NCI-H1105 treated with DMSO at 0.1 percent for 48 hours (cell line): Measurements from ENCODE around the gene ACSL4.
"Not testable (repeated sequence)": the region's sequence is repeated elsewhere in the genome, so short reads cannot be mapped to it uniquely, and the experiment has no call there.

Experiments
- DNase-seq: peaks from one replicate; lab custom pipeline; 2025; lab: John Stamatoyannopoulos, UW

The ACSL4 gene

DNA sequence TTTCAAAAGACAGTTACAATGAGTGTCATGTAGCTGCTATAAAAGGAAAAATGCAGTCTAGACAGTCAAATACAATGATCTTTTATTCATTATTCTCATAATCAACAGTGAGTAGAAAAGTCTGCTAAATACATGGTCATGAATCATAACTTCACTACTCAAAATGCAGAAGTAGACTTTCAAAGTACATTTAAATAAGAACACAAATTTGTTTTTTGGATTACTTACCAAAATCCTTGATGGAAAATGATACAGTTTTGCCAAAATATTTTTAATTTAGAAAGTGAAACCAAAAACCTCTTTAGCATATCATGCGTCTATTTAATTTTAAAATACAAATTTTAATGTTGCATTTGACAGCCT, 4.9 kb downstream of the ACSL4 start:
- DNase-seq, result no peak

DNA sequence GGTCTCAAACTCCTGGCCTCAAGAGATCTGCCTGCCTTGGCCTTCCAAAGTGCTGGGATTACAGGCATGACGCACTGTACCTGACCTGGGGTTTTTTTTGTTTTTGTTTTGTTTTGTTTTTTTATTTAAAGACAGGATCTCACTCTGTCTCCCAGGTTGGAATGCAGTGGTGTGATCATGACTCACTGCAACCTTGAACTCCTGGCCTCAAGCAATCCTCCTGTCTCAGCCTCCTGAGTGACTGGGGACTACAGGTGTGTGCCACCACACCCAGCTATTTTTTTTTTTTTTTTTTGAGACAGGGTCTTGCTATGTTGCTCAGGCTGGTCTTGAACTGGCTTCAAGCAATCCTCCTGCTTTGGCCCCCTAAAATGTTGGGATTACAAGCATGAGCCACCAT, 8.1 kb downstream of the ACSL4 start:
- not testable (repeated sequence) for DNase-seq

DNA sequence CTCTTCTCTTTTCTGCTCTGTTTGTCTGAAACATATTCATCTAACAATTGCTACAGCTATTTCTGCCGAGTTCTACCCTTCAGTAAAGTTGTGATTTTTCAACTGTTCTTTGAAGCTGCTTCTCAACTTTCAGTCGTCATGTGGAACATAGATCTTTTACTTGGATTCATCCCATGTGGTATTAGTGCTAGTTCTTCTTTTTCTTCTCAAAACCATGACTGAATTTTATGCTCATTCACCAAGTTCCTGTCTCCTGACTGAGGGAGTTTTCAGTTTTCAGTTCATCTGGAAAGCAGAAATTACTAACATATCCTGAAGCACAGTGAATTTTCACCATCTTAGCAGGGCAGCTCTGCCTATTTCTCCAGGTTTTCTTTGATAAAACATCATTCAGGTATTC, 12.1 kb downstream of the ACSL4 start:
- DNase-seq, result no peak

DNA sequence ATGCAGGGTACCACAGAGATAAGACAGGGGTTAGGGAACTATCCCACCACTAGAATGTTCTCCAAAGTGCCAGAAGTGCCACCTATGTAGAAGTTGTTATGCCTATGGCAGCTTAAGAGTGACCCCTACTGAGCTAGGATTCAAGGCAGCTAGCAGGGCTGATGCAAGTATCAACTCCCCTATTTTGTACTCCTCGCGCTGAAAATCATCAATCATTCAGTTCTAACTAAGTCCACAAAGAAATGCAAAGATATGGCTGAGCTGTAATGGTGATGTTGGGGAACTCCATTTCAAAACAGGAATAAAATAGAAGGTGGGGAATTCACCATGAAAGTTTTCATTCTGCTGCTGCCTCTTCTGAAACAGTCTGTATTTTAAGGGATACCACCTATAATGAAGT, 13.8 kb downstream of the ACSL4 start:
- DNase-seq, result no peak

DNA sequence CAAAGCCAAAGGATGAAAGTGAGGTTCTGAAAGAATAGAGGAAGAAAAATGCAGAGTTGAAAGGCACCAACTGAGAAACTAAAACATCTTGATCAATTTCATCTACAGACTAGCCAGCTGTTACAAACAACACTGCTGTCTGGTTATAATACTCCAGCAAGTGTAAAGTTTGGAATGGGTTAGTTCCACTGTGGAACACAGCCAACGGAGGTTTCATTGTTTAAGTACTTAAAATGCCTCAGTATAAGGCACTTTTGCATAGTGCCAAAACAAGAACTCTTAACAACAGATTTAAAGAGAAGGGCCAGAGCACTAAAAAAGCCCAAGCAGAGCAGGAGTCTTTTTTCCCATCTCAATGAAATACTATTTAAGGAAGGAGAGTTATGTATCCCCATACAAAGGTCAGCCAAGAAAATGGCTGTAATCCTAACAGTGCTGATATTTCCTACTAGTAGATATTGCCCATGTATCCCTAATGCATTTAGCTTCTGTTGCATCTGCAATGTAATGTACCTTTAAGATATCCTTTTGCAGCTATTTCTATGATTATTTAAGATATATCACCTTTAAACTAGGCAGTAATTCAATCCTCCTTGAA, 16.5 kb downstream of the ACSL4 start:
- peak; percentile 1 for DNase-seq

DNA sequence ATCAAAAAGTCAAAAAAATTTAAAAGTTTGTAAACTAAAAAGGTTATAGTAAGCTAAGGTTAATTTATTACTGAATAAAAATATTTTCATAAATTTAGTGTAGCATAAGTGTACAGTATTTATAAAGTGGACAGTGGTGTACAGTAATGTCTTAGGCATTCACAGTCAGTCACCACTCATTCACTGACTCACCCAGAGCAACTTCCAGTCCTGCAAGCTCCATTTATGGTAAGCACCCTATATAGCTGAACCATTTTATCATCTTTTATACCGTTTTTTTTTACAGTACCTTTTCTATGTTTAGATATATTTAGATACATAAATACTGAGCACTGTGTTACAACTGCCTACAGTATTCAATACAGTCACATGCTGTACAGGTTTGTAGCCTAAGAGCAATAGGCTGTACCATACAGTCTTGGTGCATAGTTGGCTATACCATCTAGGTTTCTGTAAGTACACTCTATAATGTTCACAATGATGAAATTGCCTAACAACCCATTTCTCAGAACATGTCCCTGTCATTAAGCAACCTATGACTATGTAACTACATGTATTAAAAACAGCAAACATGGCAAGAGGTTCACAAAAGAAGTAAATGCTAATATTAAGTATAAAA, 18.6 kb downstream of the ACSL4 start:
- DNase-seq, result no peak

DNA sequence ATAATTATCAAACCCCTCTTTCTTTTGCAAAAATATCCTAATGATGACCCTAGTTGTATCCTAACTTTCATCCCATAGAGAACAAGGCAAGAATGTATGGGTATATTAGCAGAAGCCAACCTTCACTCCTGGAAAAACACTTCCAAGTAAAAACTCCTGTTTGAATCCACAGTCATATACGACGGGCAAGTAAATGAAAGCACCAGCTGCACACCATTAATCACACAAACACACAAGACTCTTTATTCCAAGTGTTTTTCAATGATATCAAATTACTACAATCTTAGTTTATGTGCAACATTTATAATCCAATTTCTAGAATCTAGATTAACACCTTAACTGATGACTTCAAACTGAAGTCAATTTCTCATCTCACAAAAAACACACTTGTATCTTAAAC, 22.9 kb downstream of the ACSL4 start:
- no peak for DNase-seq

DNA sequence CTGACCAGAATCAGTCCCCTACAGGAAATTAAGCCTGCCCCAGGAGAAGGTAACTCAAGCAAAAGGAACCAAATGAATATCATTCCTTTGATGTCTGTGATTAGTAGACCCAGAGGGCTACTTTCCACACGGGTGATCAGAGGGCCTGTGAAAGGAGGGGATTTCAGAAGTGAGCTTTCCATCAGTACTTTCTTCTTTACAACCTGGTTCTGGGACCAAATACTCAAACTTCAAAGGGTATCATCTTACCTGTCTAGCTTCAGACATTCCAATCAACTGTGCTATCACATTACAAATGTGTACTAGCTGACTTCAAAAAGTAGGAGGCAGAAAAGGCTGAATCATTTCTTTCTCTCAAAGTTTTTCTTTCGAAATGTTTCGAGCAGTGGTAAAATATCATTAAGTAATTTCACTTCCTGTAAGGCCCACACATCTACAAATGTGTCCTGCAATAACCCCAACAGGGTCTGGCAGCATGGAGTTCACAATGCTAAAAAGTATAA, 23.9 kb downstream of the ACSL4 start:
- no peak for DNase-seq

DNA sequence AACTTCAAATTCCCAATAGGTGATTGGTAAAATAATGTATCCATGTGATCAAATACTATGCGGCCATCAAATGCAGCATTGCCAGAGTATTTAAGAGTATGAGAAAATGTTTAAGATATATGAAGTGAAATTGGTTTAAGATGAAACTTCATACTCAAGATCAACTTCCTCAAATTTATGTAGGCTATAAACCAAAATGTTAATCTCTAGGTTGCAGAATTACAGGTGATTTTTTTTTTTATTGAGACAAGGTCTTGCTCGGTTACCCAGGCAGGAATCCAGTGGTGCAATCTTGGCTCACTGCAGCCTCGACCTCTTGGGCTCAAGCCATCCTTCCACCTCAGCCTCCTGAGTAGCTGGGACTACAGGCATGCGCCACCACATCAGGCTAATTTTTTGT, 25.3 kb downstream of the ACSL4 start:
- no peak for DNase-seq

DNA sequence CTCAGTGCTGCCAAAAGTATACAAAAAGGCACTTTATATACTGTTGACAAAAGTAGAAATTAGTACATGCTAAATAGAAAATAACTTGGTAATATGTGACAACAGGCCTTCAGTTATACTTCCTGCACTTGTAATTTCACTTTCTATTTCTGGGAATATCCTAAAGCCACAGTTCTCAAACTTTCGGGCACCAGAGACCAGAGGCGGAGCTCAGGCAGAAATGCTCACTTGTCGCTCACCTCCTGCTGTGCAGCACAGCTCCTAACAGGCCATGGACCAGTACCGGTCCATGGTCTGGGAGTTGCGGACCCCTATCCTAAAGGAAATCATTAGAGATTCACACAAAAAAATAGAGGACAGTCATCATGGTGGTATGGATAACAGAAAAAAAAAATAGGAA, 25.7 kb downstream of the ACSL4 start:
- no peak for DNase-seq

DNA sequence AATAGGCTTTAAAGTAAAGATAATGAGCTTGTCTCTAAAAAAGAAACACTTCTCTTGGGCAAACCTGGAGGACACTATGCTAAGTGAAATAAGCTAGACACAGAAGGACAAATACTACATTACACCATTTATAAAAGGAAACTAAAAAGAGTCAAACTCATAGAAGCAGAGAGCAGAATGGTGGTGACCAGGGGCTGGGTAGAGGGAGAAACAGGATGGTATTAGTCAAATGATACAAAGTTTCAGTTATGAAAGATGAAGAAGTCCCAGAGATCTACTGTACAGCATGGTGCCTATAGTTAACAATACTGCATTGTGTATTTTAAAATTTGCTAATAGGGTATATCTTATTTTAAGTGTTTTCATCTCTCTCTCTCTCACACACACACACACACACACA, 28.5 kb downstream of the ACSL4 start:
- no peak for DNase-seq

DNA sequence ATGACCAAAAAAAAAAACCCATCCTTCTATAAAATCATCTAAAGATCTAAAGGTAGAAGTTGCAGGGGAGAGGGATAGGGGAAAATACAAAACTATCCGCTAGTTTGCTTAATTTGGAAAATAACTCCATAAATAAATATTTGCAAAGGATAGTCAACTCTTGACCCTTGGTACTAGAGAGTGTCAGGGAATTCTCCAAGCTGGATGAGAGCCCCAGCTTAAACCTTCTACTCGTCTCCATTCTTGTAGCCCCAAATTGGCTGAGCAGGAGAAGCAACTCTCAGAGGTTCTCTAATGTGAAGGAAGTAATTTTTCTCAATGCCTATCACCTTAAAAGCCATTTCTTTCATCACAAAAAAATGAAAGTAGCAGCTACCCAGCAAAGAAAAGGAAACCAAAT, 35.2 kb downstream of the ACSL4 start:
- no peak for DNase-seq

DNA sequence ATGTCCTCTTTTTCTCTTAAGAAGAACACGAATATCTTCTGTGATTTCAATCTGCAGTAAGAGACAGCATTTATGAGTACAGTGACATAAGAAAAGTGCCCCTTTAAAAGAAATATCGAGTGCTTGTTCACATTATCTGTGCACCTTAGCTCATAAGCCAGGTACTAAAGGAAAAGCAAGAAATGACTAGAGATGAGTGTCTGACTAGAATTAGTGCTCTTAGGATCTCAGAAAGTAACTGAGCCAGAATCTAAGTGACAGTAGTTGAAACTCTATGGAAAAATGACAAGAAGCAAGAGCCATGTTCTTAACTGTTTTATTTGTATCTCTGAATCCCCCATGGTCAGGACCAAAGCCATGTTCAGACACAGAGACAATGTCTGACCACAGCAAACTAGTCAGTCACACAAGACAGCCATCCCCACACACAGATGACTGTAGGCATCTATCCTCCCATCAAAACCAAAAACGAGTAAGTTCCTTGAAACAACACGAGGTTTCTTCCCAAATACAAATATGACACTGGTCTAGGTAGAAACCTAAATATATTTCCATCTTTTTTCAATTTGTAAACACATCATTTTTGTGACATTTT, 36.8 kb downstream of the ACSL4 start:
- DNase-seq, result no peak

DNA sequence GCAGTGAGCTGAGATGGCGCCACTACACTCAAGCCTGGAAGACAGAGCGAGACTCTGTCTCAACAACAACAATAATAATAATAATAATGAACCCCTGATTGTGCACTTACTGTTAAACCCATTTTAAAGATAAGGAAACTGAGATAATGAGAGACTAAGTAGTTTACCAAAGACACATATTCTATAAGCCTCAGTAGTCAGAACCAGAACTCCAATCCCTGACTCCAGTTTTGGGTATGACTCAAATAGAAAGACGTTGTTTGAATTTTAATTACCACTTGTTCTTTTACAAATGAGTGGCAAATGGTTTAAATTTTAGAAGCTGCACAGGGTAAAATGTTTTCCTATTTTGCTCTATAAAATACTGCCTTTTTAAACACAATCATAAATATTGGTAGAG, 37.4 kb downstream of the ACSL4 start:
- DNase-seq, result no peak

DNA sequence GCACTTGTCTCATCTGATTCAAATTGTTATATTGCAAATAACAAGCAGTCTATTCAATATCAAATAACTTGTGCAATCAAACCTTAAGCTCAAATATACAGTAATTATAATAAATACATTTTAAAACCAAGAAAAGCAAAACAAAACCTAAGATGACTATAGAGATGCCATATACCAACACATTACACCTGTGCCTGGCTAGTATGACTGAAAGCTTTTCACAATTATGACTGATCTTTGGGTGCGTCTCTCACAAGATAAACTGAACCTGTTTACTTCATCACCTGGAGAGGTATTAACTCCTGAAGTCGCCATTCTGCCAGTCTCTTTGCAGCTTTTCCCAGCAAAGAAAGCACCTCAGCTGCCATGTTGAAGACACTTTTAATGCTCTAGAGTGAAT, 41.3 kb downstream of the ACSL4 start:
- no peak for DNase-seq

DNA sequence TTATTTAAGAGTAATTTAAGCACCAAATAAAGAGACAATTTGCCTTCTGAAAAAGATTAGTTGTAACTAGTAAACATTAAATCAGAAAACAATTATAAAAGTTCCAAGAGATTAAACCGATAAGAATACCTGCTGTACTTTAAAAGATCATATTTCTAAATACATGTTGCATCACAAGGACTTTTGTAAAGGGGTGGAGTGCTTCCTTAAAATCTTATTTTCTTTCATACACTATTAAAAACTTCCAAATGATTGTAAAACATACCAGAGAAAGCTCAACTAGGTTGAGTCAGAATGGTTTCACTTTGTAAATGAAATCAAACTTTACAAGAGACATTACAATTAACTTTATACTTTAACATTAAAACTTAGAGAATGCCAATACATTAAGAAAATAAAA, 41.8 kb downstream of the ACSL4 start:
- DNase-seq, result no peak

DNA sequence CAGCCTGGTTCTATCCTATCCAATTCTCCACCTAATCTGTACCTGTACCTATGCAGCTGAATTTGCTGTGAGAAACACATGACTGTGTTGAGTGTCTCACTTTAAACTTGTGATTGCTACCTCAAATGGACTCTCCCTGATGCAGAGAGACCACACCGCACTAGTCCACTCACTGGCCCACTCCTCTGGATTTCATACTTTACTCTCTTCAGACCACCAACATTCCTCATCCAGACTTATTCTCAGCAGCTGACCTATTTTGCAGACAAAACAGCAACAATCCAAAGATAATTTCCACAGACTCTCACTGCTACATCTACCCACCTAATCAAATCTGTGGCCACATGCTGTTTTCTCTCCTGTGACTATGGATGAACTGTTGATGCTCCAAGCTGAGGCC, 45.2 kb downstream of the ACSL4 start:
- no peak for DNase-seq

DNA sequence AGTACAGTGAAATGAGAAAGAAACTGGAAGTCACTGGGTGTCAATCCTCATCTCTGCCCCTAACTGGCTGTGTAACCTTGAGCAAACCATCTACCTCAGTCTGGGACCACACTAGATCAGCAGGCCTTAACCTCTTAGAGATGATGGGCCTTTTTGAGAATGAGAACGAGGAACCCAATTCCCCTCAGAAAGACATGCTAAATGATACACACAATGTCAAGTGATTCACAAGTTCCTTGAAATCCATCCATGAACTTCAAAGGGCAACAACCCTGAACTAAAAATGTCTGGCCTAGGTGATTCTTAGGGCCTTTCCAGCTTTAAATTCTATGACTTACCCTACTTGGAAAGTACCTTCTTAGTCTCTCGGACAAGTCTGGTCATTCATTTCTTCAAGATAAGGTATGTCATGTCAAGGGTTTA, 47.4 kb downstream of the ACSL4 start:
- DNase-seq, result no peak

DNA sequence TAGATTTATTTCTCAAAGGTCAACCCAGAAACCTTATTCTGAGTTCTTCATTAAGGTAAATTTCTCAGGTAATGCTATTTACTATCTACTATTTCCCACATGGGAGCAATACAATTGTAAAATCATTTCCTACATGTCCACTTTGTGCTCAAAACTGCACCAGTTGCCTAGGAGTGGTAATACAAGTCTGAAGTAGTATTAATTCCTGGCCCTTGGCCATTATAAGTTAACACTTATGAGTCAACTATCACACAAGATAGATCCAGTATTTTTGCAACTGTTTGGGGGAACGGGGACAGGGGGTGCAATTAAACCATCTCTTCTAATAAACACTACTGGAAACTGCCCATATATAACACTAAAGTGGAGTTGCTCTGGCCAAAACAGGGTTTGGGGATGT, 48.9 kb downstream of the ACSL4 start:
- no peak for DNase-seq

DNA sequence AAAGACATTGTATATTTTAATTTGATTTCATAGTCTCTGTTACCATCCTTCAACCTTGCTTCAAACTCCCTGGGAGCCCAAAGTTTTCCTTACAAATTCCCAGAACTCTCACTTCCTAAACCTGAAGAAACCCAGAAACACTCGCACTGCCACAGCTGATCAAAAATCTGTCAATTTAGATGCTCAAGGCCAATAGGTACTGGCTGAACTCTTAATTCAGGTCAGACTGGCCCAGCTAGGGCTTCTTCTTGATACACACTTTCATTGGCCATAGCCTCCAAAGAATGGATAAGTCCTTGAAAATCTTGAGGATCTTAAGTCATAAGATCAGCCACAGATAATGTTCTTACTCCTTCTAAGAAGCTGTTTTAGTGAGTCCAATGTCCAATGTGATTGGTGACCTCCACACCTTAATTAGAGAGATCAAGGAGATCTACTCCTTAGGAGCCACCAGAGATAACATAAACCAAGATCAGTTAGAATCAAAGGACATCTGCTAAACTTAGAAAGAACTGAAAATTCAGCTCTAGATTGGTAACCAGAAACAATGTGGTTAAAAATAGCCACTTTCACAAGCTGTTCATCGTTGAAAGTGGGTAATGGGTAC, 51.5 kb downstream of the ACSL4 start:
- DNase-seq, result no peak

DNA sequence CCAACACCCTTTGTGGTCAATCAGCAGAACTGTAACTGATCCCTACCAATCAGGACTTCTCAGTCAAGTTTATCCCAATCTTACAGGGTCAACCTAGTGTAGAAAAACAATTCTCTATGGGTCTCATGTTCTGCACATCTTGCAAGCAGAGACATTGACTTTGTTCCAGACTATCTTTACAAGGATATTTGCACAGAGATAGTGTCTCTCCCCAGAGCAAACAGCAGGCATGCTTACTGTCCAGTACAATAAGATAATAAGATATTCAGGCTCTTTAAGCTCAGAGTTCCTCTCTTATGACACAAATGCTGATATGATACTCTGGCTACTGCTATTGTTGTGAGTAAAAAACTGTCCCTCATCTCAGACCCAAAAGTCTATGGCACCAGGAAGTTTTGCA, 53.2 kb downstream of the ACSL4 start:
- no peak for DNase-seq

DNA sequence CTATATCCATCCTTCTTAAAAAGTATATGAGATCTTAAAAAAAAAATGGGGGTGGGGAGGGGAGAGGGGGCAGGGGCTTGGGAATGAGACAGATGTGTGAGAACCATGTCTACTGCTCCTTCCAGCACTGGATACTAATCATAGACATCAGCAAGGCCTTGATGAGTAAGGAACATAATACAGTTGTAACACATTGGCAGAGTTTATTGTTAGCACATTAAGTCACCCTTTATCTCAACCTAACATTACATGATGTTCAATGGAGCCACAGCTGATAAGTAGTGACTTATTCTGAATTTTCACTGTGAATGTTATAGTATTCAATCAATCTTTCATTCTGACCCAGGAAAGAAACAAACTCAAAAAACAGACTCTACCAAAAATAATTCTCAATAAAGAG, 60.8 kb downstream of the ACSL4 start:
- DNase-seq, result no peak

DNA sequence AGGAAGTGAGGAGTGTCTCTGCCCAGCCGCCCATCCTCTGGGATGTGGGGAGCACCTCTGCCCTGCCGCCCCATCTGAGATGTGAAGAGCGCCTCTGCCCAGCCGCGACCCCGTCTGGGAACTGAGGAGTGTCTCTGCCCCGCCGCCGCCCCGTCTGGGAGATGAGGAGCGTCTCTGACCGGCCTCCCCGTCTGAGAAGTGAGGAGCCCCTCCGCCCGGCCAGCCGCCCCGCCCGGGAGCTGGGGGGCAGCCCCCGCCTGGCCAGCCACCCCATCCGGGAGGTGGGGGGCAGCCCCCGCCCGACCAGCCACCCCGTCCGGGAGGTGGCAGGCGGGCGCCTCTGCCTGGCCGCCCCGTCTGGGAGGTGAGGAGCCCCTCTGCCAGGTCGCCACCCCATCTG, 61.9 kb downstream of the ACSL4 start:
- not testable (repeated sequence) for DNase-seq
